Memory B cell (primary cell): ENCODE results near the gene CAPZB.

Experiments
- ATAC-seq: fragments of 150-1000 bp; cut with Tn5 transposase; 2 replicates; pipeline ENCODE4 v1.10.0; 2021; ENCODE audit warnings: low read depth, mild to moderate bottlenecking, moderate library complexity
- DNase-seq, 2 donors: peaks; one replicate each; pipeline ENCODE4 v3.0.0; 2022; ENCODE audit warnings: low spot score in 2 of 2
- H3K27ac Mint-ChIP-seq: one replicate; pipeline ENCODE4 v1.8.0; 2022; ENCODE audit warnings: mild to moderate bottlenecking, moderate library complexity, mixed read lengths
- H3K27me3 Mint-ChIP-seq: one replicate; pipeline ENCODE4 v1.8.0; 2022; ENCODE audit warnings: mixed read lengths
- H3K36me3 Mint-ChIP-seq: one replicate; pipeline ENCODE4 v1.8.0; 2022; ENCODE audit warnings: mild to moderate bottlenecking, mixed read lengths
- H3K4me1 Mint-ChIP-seq: one replicate; pipeline ENCODE4 v1.8.0; 2022; ENCODE audit warnings: mixed read lengths
- H3K4me3 Mint-ChIP-seq: one replicate; pipeline ENCODE4 v1.8.0; 2022; ENCODE audit warnings: mild to moderate bottlenecking, moderate library complexity, mixed read lengths
- H3K9me3 Mint-ChIP-seq: one replicate; pipeline ENCODE4 v1.8.0; 2022; ENCODE audit warnings: mixed read lengths

CAPZB gene

DNA sequence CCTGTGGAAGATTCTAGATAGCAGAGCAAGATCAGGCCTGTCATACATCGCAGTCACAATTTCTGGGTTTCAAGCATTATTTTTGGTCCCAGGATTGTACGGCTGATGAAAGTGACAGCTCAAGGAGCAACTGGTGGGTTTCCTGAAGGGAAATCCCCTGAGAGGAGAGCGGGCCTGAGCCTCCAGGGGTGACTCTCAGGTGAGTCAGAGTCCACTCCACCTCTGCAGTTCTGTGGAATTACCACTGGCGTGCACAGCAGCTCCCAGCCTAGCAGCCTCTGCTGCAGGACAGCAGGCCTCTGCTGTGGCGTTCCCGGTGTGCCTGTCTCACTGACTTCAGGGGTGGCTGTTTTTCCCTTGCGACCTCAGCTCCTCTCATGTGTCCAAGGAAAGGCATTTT is 148.8 kb downstream of the CAPZB start:
- Mint-ChIP-seq H3K27ac (no peak overlapping the region), H3K4me3 (no peak overlapping the region), H3K9me3 (no peaks in the 10 kb centered on the region), H3K4me1 (peaks cover 2% of the 10 kb centered on the region), H3K36me3 (peaks cover 10% of the 10 kb centered on the region), H3K27me3 (no peaks in the 10 kb centered on the region)
- no peak for DNase-seq
- ATAC-seq: no peak

DNA sequence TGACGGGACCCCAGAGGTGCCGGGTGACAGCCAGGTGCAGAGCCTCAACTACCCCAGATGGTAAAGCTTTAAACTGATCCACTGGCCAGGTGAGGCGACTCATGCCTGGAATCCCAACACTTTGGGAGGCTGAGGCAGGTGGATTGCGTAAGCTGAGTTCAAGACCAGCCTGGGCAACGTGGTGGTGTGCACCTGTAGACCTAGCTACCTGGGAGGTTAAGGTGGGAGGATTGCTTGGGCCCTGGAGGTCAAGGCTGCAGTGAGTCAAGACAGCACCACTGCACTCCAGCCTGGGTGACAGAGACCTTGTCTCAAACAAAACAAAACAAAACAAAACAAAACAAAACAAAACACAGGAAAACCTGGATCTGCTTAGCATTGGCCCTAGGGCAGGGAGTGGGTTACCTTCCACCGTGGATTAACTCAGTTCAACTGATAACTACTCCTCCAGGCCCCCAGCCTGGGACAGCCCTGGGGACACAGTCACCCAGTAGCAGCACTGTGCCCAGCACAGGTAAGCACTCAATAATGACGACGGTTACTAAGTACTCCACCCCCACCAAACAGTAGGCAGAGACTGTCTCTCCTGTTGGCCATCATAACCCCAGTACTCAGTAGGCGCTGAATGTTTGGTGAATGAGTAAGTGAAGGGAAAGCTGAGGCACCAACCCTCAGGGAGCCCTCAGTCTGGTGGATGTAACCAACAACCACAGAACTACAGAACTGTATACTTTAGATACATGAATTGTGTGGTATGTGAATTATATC is 151.6 kb downstream of the CAPZB start:
- no peak overlapping the region for H3K27ac Mint-ChIP-seq
- H3K4me1 Mint-ChIP-seq: no peaks in the 10 kb centered on the region
- H3K36me3 Mint-ChIP-seq: peaks cover 5% of the 10 kb centered on the region

DNA sequence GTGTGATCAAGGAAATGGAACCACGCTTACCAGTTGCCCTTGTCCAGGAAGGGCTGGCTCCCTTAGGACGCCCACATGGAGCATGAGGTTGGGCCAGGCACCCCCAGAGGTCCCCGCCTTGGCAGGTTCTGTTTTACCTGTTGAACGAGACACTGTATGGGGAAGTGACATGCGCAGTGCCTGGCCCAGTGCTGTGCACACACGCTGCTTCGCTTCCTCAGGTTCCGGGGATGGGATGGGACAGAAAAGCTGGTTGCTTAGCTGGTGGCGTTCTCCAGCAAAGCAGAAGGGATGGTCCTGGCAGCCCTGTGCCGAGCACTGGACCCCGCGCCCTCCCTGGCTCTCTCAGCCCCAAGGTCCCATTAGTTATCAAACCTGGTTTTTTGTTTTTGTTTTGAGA is 152.5 kb downstream of the CAPZB start:
- Mint-ChIP-seq H3K9me3 (no peaks in the 10 kb centered on the region), H3K4me3 (no peak overlapping the region), H3K36me3 (peaks cover 5% of the 10 kb centered on the region), H3K4me1 (no peaks in the 10 kb centered on the region), H3K27me3 (no peaks in the 10 kb centered on the region), H3K27ac (no peak overlapping the region)
- no peak for DNase-seq
- no peak for ATAC-seq

More for the DNA sequence above, 151.6 kb downstream of the CAPZB start:
- ATAC-seq (no peak), DNase-seq (no peak)
- Mint-ChIP-seq H3K9me3 (no peaks in the 10 kb centered on the region), H3K27me3 (no peaks in the 10 kb centered on the region), H3K4me3 (no peak overlapping the region)

DNA sequence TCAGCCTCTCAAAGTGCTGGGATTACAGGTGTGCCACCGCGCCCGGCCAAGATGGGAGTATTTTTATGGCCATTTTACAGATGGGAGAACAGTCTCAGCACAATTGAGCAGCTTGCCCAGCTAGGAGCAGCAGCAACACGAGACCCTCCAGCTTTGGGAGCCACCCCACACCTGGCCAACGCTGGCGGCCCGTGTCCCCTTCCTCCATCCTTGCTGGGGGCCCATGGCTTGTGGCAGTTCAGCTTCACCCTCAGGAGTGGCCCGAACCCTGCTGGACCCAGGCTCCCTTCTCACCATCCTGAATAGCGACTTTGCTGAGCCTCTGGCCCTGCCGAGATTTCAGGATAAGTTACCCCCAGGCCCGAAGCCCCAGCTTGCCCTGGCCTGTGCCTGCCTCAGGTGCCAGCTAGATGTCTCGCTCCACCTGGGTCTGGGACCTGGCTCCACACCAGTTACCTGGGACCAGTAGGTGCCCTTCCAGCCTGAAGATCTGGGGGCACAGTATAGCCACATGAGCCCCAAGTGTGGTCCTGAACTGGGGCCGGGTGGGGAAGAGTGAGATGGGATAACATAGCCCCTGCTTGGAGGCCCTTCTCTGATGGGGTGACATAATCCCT is 154.0 kb downstream of the CAPZB start:
- H3K27me3 Mint-ChIP-seq: no peaks in the 10 kb centered on the region
- ATAC-seq (no peak), DNase-seq (no peak)
- peaks cover 5% of the 10 kb centered on the region for H3K36me3 Mint-ChIP-seq
- H3K27ac Mint-ChIP-seq: no peak overlapping the region
- no peaks in the 10 kb centered on the region for H3K4me1 Mint-ChIP-seq
- H3K4me3 Mint-ChIP-seq: no peak overlapping the region
- H3K9me3 Mint-ChIP-seq: no peaks in the 10 kb centered on the region

DNA sequence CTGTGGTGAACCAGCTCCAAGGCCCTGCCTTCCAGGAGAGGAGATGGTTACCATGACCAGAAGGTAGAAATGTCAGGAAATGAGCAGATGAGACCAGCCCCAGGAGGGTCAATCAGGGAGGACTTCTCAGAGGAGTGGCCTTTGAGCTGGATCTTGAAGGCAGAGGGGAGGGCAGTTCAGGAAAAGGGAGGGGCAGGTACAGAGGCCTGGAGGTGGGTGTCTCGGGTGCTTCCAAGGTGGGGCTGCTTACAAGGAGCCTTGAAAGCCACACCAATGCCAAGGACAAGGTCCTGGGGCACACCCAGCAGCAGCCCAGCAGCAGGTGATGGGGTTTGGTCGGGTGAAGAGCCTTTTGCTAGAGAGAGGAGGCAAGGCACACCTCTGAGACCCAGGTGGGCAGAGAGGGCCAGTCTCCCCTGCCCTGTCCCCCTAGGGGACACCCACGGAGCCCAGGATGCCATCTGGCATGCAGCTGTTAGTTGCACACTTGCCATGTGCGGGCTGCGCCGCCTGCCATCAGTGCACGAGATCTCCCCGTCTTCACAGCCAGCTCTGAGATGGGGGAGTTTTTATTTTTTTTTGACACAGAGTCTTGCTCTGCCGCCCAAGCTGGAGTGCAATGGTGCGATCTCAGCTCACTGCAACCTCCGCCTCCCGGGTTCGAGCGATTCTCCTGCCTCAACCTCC is 154.7 kb downstream of the CAPZB start:
- H3K27ac Mint-ChIP-seq: no peak overlapping the region
- peaks cover 5% of the 10 kb centered on the region for H3K36me3 Mint-ChIP-seq
- no peaks in the 10 kb centered on the region for H3K9me3 Mint-ChIP-seq
- no peak for DNase-seq
- no peak for ATAC-seq
- peaks cover 3% of the 10 kb centered on the region for H3K4me1 Mint-ChIP-seq
- no peaks in the 10 kb centered on the region for H3K27me3 Mint-ChIP-seq
- H3K4me3 Mint-ChIP-seq: no peak overlapping the region

DNA sequence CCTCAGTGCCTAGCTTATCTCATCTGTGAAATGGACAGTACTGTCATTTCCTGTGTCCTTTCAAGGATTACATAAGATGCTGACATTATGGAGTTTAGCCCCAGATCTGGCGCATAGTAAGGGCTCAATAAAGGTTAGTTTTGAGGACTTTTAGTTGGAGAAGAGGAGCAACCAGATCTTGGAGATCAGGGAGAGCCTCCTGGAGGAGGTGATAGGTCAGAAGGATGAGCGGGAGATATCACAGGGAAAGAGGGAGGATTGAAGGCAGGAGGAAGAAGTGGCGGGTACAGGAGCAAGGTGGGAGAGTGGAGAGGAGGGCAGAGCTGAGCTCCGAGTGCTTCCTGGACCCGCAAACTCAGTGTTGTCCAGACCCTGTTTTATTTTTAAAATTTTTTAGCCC is 155.7 kb downstream of the CAPZB start:
- peaks cover 5% of the 10 kb centered on the region for H3K36me3 Mint-ChIP-seq
- ATAC-seq (no peak), DNase-seq (no peak)
- H3K9me3 Mint-ChIP-seq: no peaks in the 10 kb centered on the region
- peaks cover 3% of the 10 kb centered on the region for H3K4me1 Mint-ChIP-seq
- no peaks in the 10 kb centered on the region for H3K27me3 Mint-ChIP-seq
- no peak overlapping the region for H3K27ac Mint-ChIP-seq
- H3K4me3 Mint-ChIP-seq: no peak overlapping the region

DNA sequence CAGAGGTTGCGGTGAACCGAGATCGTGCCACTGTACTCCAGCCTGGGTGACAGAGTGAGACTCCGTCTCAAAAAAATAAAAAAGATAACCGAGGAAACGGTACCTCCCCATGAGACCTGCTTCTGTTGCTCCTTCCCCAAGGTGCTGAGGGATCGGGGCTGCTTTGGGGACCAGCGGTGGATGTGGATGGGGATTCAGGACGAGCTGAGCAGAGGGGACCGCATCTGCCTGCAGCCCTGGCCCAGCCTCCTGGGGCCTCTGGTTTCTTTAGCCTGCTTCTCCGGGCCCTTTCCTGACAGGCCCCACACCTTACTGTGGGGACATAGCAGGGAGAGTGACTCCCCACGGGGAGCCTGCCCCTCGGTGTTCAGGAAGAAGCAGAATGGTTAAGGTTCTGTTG is 156.2 kb downstream of the CAPZB start:
- no peaks in the 10 kb centered on the region for H3K27me3 Mint-ChIP-seq
- no peak overlapping the region for H3K4me3 Mint-ChIP-seq
- peaks cover 5% of the 10 kb centered on the region for H3K36me3 Mint-ChIP-seq
- DNase-seq (no peak), ATAC-seq (no peak)
- H3K9me3 Mint-ChIP-seq: no peaks in the 10 kb centered on the region
- H3K27ac Mint-ChIP-seq: no peak overlapping the region
- H3K4me1 Mint-ChIP-seq: peaks cover 3% of the 10 kb centered on the region

DNA sequence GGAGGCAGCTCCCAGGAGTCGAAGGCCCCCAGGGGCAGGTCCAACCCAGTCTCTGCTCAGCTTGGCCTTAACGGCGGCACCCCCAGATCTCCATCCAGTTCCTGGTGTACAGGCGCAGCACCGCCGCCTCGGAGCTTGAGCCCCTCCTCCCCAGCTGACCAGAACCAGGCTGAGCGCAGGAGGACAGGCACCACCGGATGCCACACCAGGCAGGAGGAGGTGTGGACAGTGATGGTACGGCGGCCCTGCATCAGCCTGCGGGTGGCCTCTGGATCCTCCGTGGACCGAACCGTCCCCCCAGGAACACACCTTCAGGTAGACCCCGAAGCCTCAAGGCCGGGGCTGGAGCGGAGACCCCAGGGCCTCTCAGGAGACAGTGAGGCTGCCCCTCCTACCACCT is 156.9 kb downstream of the CAPZB start:
- no peak overlapping the region for H3K27ac Mint-ChIP-seq
- no peaks in the 10 kb centered on the region for H3K9me3 Mint-ChIP-seq
- H3K4me1 Mint-ChIP-seq: peaks cover 3% of the 10 kb centered on the region
- ATAC-seq (no peak), DNase-seq (no peak)
- no peaks in the 10 kb centered on the region for H3K27me3 Mint-ChIP-seq
- peaks cover 5% of the 10 kb centered on the region for H3K36me3 Mint-ChIP-seq
- no peak overlapping the region for H3K4me3 Mint-ChIP-seq

DNA sequence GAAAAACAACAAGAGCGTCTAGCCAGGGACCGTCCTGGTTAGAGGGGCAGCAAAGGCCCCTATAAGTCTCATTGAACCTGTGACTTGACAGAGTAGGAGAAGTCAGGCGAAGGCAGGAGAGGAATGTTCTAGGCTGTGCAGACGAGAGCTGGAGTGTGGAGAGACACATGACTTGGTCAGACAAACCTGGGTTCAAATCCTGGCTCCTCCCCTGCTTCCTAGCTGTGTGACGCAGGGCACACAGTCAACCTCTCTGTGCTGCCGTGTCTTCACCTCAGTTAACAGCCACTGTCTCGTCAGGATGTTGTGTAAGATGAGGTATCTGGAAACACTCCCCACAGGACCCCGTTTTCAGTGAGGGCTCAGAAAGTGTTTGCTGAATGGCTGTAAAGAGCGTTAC is 157.6 kb downstream of the CAPZB start:
- Mint-ChIP-seq H3K27me3 (no peaks in the 10 kb centered on the region), H3K9me3 (no peaks in the 10 kb centered on the region), H3K27ac (no peak overlapping the region), H3K36me3 (peaks cover 5% of the 10 kb centered on the region), H3K4me3 (no peak overlapping the region), H3K4me1 (peaks cover 3% of the 10 kb centered on the region)
- ATAC-seq: no peak
- no peak for DNase-seq

DNA sequence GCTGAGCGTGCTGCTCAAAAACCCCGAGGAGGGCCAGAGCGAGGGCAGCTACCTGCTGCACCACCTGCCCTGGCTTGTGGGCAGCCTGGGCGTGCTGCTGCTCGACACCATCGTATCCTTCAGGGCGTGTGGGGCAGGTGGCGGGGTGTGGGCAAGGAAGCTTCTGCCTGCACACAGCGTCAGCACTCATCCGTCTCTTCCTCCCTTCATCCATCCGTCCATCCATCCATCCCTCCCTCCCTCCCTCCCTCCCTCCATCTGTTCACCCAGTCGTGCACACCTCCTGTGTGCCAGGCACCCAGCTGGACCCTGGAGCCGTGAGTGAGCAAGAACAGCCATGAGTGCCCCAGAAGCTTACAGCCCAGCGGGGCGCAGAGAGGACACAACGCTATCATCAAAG is 158.0 kb downstream of the CAPZB start:
- Mint-ChIP-seq H3K9me3 (no peaks in the 10 kb centered on the region), H3K4me1 (peaks cover 3% of the 10 kb centered on the region), H3K27me3 (no peaks in the 10 kb centered on the region), H3K36me3 (peaks cover 8% of the 10 kb centered on the region), H3K27ac (no peak overlapping the region), H3K4me3 (no peak overlapping the region)
- DNase-seq: no peak
- no peak for ATAC-seq

DNA sequence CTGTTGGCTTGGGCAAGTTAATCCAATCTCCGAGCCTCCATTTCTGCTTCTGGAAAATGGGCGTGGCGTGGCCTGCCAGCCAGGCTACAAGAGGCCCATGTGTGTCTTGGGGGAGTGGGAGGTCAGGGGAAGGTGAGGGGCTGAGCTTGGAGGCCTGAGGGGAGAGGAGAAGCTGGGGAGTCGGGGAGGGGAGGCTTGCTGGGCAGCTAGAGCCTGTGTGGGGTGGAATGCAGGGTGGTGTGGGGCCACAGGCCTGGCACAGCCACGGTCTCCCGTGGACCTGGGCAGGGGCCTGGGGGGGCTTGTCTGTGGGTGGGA is 158.6 kb downstream of the CAPZB start:
- no peaks in the 10 kb centered on the region for H3K27me3 Mint-ChIP-seq
- H3K9me3 Mint-ChIP-seq: no peaks in the 10 kb centered on the region
- H3K4me1 Mint-ChIP-seq: peaks cover 3% of the 10 kb centered on the region
- DNase-seq (no peak), ATAC-seq (no peak)
- no peak overlapping the region for H3K27ac Mint-ChIP-seq
- H3K36me3 Mint-ChIP-seq: peaks cover 8% of the 10 kb centered on the region
- no peak overlapping the region for H3K4me3 Mint-ChIP-seq

DNA sequence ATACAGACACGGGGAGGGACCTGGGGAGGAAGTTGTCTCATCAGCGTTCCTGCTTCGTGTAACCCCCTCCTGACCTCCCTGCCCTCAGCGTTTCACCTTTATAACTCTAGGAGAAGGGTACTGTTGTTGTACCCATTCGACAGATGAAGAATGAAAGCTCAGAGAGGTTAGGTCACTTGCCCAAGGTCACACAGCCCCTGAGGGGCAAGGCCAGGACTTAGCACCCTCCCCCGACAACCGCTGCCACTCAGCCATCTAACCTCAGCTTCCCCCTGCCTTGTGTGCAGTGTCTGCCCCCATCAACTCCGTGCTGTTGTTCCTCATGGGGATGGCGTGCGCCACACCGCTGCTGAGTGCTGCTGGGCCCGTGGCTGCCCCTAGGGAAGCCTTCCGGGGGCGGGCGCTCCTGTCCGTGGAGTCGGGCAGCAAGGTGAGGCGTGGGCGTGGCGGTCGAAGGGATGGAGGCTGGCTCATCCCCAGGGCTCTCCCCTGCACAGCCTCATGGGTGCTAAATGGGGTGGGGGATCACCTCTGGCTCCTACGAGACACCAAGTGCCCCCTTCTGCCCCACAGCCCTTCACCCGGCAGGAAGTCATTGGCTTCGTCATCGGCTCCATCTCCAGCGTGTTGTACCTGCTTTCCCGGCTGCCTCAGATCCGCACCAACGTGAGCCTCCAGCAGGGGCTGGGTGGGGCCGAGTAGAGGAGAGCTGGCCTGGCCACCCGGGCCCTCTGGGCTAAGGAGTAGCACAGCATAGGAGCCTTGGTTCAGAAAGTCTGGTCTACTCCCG is 159.2 kb downstream of the CAPZB start:
- Mint-ChIP-seq H3K4me3 (peak overlapping the region; percentile 24), H3K27me3 (no peaks in the 10 kb centered on the region), H3K27ac (no peak overlapping the region), H3K9me3 (no peaks in the 10 kb centered on the region), H3K36me3 (peaks cover 8% of the 10 kb centered on the region), H3K4me1 (peaks cover 3% of the 10 kb centered on the region)
- DNase-seq (no peak), ATAC-seq (peak; percentile 81)

DNA sequence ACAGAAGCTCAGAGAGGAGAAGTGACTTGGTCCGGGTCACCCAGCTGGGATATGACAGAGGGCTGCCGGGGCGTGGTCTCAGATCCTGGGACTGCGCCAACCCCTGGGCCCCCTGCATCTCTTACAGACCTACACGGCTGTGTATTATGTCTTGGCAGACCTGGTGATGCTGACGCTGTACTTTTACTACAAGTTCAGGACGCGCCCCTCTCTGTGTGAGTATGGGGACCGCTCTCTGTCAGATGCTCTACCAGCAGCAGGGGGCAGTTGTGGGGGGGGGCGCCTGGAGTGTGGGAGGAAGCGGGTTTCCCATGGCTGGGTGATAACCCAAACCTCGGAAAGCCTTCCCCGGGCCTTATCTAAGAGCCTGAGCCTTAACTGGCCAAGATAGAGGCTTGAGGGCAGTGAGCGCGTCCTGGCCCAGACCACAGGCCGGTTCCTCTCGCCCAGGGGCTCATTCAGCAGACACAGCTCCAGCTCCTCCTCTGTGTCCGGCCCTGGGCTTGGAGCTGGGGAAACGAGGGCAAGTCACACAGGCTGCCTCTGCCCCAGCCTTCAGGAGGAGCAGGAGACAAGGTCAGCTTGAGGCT is 159.9 kb downstream of the CAPZB start:
- peaks cover 3% of the 10 kb centered on the region for H3K4me1 Mint-ChIP-seq
- peaks cover 8% of the 10 kb centered on the region for H3K36me3 Mint-ChIP-seq
- no peaks in the 10 kb centered on the region for H3K27me3 Mint-ChIP-seq
- no peaks in the 10 kb centered on the region for H3K9me3 Mint-ChIP-seq
- H3K4me3 Mint-ChIP-seq: no peak overlapping the region
- DNase-seq (no peak), ATAC-seq (no peak)
- H3K27ac Mint-ChIP-seq: no peak overlapping the region

DNA sequence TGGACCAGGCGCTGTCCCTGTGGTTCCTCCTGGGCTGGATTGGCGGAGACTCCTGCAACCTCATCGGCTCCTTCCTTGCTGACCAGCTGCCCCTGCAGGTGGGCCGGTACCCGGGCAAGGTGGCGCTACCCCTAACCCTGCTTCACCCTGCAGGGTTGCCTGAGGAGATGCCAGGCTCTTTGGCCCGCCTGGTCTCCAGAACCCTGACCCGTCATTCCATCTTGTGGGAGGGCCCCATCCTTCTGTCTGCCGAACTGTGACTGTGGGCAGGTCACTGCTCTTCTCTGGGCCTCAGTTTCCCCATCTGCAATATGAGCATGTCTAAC is 160.7 kb downstream of the CAPZB start:
- H3K27ac Mint-ChIP-seq: no peak overlapping the region
- ATAC-seq: no peak

More for the DNA sequence above, 160.7 kb downstream of the CAPZB start:
- Mint-ChIP-seq H3K4me1 (peaks cover 3% of the 10 kb centered on the region), H3K9me3 (no peaks in the 10 kb centered on the region), H3K27me3 (no peaks in the 10 kb centered on the region), H3K4me3 (no peak overlapping the region), H3K36me3 (peaks cover 7% of the 10 kb centered on the region)
- no peak for DNase-seq
